ENCODE data around the gene SH2D3A. TPM values are rescaled to one million over a fixed set of nuclear protein-coding genes. Genes with fewer than 3 reads are reported as not detected.
"Not testable (repeated sequence)": the region's sequence is repeated elsewhere in the genome, so short reads cannot be mapped to it uniquely, and the experiment has no call there.

The SH2D3A gene
- total RNA-seq, 1 donor from 2014 or later: 0.32 TPM

GRCh38 chr19:6711605-6712004 is 55.6 kb downstream of the SH2D3A start:
- DNase-seq: no peak
- no peak for TF ChIP-seq CTCF (IDR thresholded peaks at IDR 0.05; ENCODE audit: partially characterized antibody, unreplicated experiment)
- Mint-ChIP-seq H3K4me3 (ENCODE audit: unreplicated experiment) (no peak overlapping the region), H3K27me3 (ENCODE audit: unreplicated experiment) (peaks cover 13% of the 10 kb centered on the region), H3K9me3 (ENCODE audit: unreplicated experiment) (peaks cover 8% of the 10 kb centered on the region), H3K4me1 (ENCODE audit: low read depth, unreplicated experiment) (peaks cover 8% of the 10 kb centered on the region), H3K27ac (ENCODE audit: unreplicated experiment) (no peak overlapping the region), H3K36me3 (ENCODE audit: unreplicated experiment) (peaks cover 6% of the 10 kb centered on the region)

GRCh38 chr19:6711078-6711361 is 56.2 kb downstream of the SH2D3A start:
- peaks cover 6% of the 10 kb centered on the region for H3K36me3 Mint-ChIP-seq (ENCODE audit: unreplicated experiment)
- TF ChIP-seq CTCF (IDR thresholded peaks at IDR 0.05; ENCODE audit: partially characterized antibody, unreplicated experiment): no peak
- no peak overlapping the region for H3K27ac Mint-ChIP-seq (ENCODE audit: unreplicated experiment)
- peaks cover 17% of the 10 kb centered on the region for H3K27me3 Mint-ChIP-seq (ENCODE audit: unreplicated experiment)
- peaks cover 8% of the 10 kb centered on the region for H3K4me1 Mint-ChIP-seq (ENCODE audit: low read depth, unreplicated experiment)
- H3K4me3 Mint-ChIP-seq (ENCODE audit: unreplicated experiment): peak overlapping the region; percentile 32
- no peak for DNase-seq
- H3K9me3 Mint-ChIP-seq (ENCODE audit: unreplicated experiment): peaks cover 8% of the 10 kb centered on the region

- H3K4me1 Mint-ChIP-seq (ENCODE audit: low read depth, unreplicated experiment): peaks cover 8% of the 10 kb centered on the region
- H3K27me3 Mint-ChIP-seq (ENCODE audit: unreplicated experiment): peaks cover 17% of the 10 kb centered on the region
- no peak for DNase-seq
Observed at GRCh38 chr19:6710273-6711077, 56.8 kb downstream of the SH2D3A start.

GRCh38 chr19:6709549-6709948 is 57.7 kb downstream of the SH2D3A start:
- Mint-ChIP-seq H3K27me3 (ENCODE audit: unreplicated experiment) (peaks cover 17% of the 10 kb centered on the region), H3K9me3 (ENCODE audit: unreplicated experiment) (peaks cover 8% of the 10 kb centered on the region)

More at GRCh38 chr19:6710273-6711077, 56.8 kb downstream of the SH2D3A start:
- TF ChIP-seq CTCF (IDR thresholded peaks at IDR 0.05; ENCODE audit: partially characterized antibody, unreplicated experiment): no peak
- Mint-ChIP-seq H3K36me3 (ENCODE audit: unreplicated experiment) (peaks cover 6% of the 10 kb centered on the region), H3K27ac (ENCODE audit: unreplicated experiment) (no peak overlapping the region), H3K4me3 (ENCODE audit: unreplicated experiment) (no peak overlapping the region), H3K9me3 (ENCODE audit: unreplicated experiment) (peaks cover 8% of the 10 kb centered on the region)

GRCh38 chr19:6708913-6709312 is 58.3 kb downstream of the SH2D3A start:
- not testable (repeated sequence) for H3K4me3 Mint-ChIP-seq (ENCODE audit: unreplicated experiment); H3K9me3 Mint-ChIP-seq (ENCODE audit: unreplicated experiment); H3K27ac Mint-ChIP-seq (ENCODE audit: unreplicated experiment); H3K4me1 Mint-ChIP-seq (ENCODE audit: low read depth, unreplicated experiment); DNase-seq; H3K36me3 Mint-ChIP-seq (ENCODE audit: unreplicated experiment)
- peaks cover 17% of the 10 kb centered on the region for H3K27me3 Mint-ChIP-seq (ENCODE audit: unreplicated experiment)

More at GRCh38 chr19:6709549-6709948, 57.7 kb downstream of the SH2D3A start:
- H3K4me3 Mint-ChIP-seq (ENCODE audit: unreplicated experiment): no peak overlapping the region
- H3K4me1 Mint-ChIP-seq (ENCODE audit: low read depth, unreplicated experiment): peaks cover 8% of the 10 kb centered on the region
- H3K27ac Mint-ChIP-seq (ENCODE audit: unreplicated experiment): no peak overlapping the region
- TF ChIP-seq CTCF (IDR thresholded peaks at IDR 0.05; ENCODE audit: partially characterized antibody, unreplicated experiment): no peak
- DNase-seq: no peak
- H3K36me3 Mint-ChIP-seq (ENCODE audit: unreplicated experiment): peaks cover 6% of the 10 kb centered on the region
